ENCODE data around the gene CSRNP3. TPM values are rescaled to one million over a fixed set of nuclear protein-coding genes. Genes with fewer than 3 reads are reported as not detected.

Gene CSRNP3
- polyA plus RNA-seq, 1 experiment = 0.25 TPM

DNA sequence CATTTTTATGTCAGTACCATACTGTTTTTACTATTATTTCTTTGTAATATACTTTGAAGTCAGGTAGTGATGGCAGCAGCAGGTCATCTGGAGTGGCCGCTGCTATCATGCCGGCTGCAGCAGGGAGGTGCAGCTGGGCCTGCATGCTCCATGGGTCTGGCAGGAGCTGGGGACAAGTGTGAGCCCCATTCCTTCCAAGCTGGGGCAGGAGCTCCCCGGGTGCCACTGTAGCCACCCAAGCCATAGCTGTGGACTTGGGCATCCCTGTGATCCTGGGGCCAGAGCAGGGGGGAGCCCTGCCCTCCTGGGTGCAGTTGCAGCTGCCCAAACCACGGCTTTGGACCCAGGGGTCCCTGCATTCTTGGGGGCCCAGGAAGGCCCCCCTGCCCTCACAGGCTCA, 59.2 kb downstream of the CSRNP3 start:
- Histone ChIP-seq H3K4me3 (ENCODE audit: low read depth, low read length) (no peak overlapping the region), H3K27me3 (ENCODE audit: control insufficient read depth, insufficient read depth, low read length) (no peaks in the 10 kb centered on the region), H3K27ac (ENCODE audit: low read depth, low read length) (no peak overlapping the region), H3K9me3 (ENCODE audit: control insufficient read depth, insufficient read depth, low read length) (peaks cover 3% of the 10 kb centered on the region; the same call in 1 of the 2 replicates)
- ChIA-PET CTCF (no interaction called here), POLR2A (no interaction called here)
- no peak for DNase-seq (ENCODE audit: low read depth, low spot score)
- TF ChIP-seq, protein P1, sequence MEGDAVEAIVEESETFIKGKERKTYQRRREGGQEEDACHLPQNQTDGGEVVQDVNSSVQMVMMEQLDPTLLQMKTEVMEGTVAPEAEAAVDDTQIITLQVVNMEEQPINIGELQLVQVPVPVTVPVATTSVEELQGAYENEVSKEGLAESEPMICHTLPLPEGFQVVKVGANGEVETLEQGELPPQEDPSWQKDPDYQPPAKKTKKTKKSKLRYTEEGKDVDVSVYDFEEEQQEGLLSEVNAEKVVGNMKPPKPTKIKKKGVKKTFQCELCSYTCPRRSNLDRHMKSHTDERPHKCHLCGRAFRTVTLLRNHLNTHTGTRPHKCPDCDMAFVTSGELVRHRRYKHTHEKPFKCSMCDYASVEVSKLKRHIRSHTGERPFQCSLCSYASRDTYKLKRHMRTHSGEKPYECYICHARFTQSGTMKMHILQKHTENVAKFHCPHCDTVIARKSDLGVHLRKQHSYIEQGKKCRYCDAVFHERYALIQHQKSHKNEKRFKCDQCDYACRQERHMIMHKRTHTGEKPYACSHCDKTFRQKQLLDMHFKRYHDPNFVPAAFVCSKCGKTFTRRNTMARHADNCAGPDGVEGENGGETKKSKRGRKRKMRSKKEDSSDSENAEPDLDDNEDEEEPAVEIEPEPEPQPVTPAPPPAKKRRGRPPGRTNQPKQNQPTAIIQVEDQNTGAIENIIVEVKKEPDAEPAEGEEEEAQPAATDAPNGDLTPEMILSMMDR (IDR thresholded peaks at IDR 0.05; ENCODE audit: low read depth, low read length) = no peak

DNA sequence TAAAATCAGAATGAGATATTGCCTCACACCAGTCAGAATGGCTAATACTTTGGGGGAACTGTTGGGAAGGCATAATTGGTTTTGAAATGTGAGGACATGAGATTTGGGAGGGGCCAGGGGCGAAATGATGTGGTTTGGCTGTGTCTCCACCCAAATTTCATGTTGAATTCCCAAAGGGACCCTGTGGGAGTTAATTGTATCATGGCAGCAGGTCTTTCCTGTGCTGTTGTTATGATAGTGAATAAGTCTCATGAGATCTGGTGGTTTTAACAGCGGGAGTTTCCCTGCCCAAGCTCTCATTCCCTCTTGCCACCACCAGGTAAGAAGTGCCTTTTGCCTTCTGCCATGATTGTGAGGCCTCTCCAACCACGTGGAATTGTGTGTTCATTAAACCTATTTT, 59.6 kb downstream of the CSRNP3 start:
- TF ChIP-seq, protein P1 (IDR thresholded peaks at IDR 0.05; ENCODE audit: low read depth, low read length) = no peak
- Histone ChIP-seq H3K27me3 (ENCODE audit: control insufficient read depth, insufficient read depth, low read length) (no peaks in the 10 kb centered on the region), H3K9me3 (ENCODE audit: control insufficient read depth, insufficient read depth, low read length) (peaks cover 3% of the 10 kb centered on the region; the same call in 1 of the 2 replicates), H3K4me3 (ENCODE audit: low read depth, low read length) (no peak overlapping the region), H3K27ac (ENCODE audit: low read depth, low read length) (no peak overlapping the region)
- no peak for DNase-seq (ENCODE audit: low read depth, low spot score)
- POLR2A ChIA-PET = no interaction called here
- CTCF ChIA-PET = no interaction called here

DNA sequence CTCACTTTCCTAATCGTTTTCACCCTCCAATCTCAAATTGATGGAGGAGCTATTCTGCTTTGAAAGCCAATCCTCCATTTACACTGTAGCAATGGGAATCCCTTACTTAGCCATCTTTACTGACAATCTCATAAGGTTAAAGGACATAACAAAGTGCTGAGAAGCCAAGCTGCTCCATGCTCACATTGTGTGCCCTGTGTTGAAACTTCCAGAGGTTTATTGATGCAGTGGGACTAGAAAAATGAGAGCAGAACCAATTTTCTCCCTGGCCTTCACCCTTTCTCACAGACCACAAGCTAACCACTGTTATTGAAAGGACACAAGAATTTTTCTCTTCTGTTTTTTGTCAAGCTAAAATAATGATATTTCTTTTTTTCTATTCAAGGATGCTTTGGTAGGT, 63.8 kb downstream of the CSRNP3 start:
- ChIA-PET CTCF (no interaction called here), POLR2A (no interaction called here)

DNA sequence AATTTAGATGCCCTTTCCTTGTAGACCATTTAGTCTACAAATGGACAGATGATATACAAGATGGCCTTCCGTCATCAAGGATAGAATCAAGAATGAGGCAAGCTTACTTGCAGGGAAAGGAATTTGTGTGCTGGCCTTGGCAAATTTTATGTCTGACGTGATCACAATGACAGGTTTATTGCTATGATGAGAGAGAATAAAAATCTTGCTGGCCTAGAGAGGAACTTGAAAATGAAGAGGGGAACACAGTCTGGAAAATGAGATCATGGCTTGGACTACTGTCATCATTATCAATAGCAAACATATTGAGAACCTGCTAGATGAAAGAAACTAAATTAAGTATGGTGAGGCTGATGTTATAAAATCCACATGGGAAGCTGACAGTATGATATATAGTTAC, 66.0 kb downstream of the CSRNP3 start:
- TF ChIP-seq, protein P1 (IDR thresholded peaks at IDR 0.05; ENCODE audit: low read depth, low read length) = no peak
- POLR2A ChIA-PET = no interaction called here
- H3K4me3 ChIP-seq (ENCODE audit: low read depth, low read length) = no peak overlapping the region

More for the DNA sequence above, 63.8 kb downstream of the CSRNP3 start:
- Histone ChIP-seq H3K9me3 (ENCODE audit: control insufficient read depth, insufficient read depth, low read length) (peaks cover 3% of the 10 kb centered on the region; the same call in 1 of the 2 replicates), H3K4me3 (ENCODE audit: low read depth, low read length) (no peak overlapping the region), H3K27ac (ENCODE audit: low read depth, low read length) (no peak overlapping the region), H3K27me3 (ENCODE audit: control insufficient read depth, insufficient read depth, low read length) (no peaks in the 10 kb centered on the region)
- TF ChIP-seq, protein P1 (IDR thresholded peaks at IDR 0.05; ENCODE audit: low read depth, low read length) = no peak
- DNase-seq (ENCODE audit: low read depth, low spot score) = no peak

DNA sequence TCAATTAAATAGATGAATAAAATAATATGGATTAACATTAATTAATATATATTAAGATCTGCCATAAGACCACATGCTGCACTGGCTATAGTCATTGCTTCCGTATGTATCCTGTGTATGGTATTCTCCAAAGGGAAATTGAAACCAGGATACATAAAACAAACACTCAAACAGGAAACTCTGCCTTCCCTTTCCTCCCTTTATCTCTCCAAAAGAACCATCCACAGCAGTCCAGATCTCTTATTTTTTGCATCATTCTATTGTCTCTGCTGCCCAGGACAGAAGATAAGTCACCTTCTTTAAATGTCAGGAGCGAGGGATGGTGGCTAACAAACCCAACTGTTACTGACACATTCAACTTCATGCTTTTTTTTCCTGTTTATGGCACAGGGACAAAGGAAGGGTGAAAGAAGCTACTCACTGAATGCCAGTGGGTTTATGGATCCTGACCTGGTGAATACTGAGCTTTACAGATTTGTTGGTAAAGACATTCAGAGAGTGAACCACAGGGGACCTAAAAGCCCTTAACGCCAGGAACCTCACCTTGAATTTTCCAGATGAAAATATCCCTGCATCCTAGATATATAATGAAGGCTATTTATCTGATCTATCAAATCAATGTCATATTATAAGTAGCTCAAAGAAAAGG, 67.5 kb downstream of the CSRNP3 start:
- no peak overlapping the region for H3K27ac ChIP-seq (ENCODE audit: low read depth, low read length)
- no peak for DNase-seq (ENCODE audit: low read depth, low spot score)
- H3K9me3 ChIP-seq (ENCODE audit: control insufficient read depth, insufficient read depth, low read length) = no peaks in the 10 kb centered on the region
- POLR2A ChIA-PET = no interaction called here
- CTCF ChIA-PET = interaction anchor here (0.6 to 1.3 kb wide), 2 partner anchors 16 to 337 kb away, joined by 3 to 8 read pairs; no protein-coding TSS in a partner anchor
- H3K4me3 ChIP-seq (ENCODE audit: low read depth, low read length) = no peak overlapping the region
- TF ChIP-seq, protein P1 (IDR thresholded peaks at IDR 0.05; ENCODE audit: low read depth, low read length) = no peak
- no peaks in the 10 kb centered on the region for H3K27me3 ChIP-seq (ENCODE audit: control insufficient read depth, insufficient read depth, low read length)

More for the DNA sequence above, 66.0 kb downstream of the CSRNP3 start:
- Histone ChIP-seq H3K27me3 (ENCODE audit: control insufficient read depth, insufficient read depth, low read length) (no peaks in the 10 kb centered on the region), H3K9me3 (ENCODE audit: control insufficient read depth, insufficient read depth, low read length) (no peaks in the 10 kb centered on the region), H3K27ac (ENCODE audit: low read depth, low read length) (no peak overlapping the region)
- DNase-seq (ENCODE audit: low read depth, low spot score) = no peak
- CTCF ChIA-PET = no interaction called here
